HG03432 (cell line): ENCODE results near the gene IRGQ.
"Not testable (repeated sequence)": the region's sequence is repeated elsewhere in the genome, so short reads cannot be mapped to it uniquely, and the experiment has no call there.

Experiments
- ATAC-seq: cut with Tn5 transposase; IDR thresholded peaks from one replicate; pipeline ENCODE4 v1.9.1; 2021; ENCODE audit warnings: mild to moderate bottlenecking, moderate library complexity; ENCODE audit not compliant: unreplicated experiment

IRGQ gene

DNA sequence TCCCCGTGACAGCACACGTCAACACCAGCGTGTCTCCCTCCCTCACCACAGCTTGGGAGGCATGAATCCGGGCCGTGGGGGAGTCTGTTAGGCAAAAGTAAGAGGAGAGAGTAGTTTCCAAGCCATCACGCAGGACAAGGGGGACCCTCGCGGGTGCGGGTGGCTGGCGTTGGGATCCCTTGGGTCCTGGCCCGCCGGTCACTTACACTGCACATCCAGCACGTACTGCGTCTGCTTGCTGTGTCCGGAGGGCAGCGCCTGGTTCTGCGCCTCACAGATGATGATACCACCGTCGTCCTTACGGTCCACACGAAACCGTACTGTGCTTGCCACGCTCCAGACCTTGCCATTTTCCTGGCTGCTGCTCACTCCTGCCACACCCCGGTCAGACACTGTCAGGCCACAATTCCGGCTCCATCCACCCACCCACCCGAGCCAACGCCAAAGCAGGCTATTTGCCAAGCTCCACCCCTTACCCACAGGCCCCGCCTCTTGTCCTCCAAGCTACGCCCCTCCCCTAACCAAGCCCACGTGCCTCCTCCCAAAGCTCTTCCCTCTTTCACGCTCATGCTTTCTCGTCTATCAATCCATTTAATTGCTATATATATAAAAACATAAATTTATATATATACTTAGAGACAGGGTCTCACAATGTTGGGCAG lies 30.1 kb upstream of the IRGQ start:
- ATAC-seq, result no peak

DNA sequence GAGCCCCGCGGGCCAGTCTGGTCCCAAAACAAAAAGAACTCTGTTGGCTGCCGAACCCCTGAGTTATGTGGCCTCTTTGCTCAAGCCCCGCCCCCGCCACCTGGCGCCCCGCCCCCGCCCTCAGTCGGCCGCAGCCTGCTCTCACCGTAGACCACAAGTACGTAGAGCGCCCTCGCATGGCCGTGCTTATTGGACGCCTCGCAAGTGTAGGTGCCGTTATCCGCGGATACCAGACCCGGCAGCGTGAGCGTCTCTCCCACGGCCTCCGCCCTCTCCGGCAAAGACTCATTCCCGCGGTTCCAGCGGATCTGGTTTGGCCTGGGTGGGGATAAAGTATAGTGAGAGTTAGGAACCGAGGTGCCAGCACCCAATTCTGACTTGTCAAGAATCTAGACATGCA lies 29.0 kb upstream of the IRGQ start:
- no peak for ATAC-seq

DNA sequence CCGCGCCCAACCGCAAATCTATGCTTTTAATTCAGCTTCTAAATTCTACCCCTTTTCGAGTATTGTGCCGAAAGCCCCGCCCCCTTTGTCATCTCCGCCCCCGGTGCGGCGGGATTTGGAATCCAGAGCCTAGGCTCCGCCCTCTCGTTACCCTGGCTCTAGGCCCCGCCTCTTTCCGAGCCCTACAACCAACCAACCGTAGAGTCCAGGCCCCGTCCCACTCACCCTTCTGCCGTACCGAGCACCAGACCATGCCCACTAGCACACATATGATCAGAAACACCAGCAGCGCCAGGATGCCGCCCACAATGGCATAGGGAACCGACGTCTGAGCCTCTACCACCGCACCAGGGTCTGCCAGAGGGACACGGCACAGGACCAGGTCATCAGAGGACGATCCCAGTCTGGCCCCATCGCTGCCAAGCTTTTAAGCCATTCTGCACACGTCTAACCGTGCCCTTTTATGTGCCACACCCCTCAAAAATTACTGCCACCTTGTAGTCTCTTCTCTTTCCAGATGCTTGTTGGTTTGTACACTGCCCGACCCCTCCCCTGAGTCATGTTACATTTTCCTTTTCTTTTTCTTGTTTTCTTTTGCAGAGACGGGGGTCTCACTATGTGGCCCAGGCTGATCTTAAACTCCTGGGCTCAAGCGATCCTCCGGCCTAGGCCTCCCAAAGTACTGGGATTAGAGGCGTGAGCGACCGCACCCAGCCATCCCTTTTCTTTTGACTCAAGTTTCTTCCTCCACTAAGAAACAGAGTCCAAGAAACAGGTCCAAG lies 28.1 kb upstream of the IRGQ start:
- no peak for ATAC-seq

DNA sequence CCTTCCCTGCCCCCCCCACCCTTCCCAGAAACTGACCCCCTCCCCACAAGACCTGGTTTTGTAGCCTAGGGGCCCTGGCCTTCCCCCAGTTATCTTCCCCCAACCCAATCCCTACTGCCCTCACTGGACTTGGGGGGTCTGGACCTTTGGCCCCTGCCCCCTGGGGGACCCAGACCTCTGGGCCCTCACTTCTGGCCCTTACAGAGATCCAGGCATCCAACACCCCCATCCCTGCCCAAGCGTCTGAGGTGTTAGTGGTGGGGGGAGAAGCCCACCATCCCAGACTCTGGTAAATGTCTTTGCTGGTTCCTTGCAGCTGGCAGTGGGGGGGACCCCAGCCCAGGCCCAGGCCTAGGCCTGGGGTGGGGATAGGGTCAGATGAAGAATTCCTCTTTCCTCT lies 27.0 kb upstream of the IRGQ start:
- no peak for ATAC-seq

DNA sequence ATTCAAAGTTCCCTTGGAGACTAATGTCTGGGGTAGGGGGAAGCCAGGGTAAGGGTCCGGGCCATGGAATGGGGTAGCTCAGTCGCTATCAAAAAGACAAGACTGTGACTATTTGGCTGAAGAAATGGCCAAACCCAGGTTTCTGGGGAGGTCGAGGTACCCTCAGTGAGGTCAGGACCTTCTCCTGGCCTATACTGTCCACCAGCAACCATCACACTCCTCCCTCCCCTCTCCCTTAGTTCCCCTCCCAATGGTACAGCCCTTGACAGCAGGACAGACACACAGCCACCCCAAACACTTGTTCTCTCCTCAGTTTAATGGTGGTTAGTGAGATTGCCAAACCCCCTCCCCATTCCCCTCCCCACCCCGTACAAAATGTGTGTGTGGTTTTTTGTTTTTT lies 26.1 kb upstream of the IRGQ start:
- no peak for ATAC-seq

DNA sequence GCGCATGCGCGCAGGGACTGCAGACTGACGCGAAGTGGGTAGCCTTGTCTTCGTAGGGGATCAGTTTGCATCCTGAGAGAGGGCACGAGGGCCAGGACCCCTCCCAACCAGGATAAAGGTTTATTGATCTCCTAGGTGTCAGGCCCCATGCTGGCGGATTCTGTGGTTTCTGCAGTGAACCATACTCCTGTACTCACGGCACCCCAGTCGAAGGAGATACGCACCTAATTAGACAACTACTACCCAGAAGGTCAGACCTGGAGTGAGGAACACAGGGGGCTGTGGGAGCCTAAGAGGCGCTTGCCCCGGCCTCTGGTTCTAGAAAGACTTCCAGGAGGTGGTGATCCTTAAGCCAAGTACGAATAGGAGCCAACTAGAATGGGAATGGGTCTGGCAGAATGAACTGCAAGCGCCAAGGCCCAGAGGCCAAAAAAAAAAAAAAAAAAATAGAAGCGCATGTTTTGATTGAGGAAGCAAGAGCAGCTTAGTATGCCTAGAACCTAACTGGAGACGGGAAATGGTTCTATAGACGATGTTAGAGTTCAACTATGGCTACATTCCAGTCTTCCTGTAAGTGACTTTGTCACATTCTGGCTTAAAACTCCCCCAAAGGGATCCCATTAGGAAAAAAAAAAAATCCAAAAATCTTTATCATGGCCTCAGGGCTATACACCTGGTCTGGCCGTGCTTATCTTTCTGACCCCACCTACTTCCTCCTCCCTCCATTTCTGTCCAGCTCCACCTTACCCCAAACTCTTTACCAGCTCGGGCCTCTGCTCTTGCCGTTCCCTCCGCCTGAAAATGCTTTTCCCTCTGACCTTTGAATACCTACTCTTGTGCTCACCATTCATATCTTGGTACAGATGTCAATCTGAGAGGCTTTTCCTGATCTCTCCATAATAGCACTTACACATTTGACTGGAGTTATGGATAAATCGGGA lies 24.4 kb upstream of the IRGQ start:
- ATAC-seq, result no peak

DNA sequence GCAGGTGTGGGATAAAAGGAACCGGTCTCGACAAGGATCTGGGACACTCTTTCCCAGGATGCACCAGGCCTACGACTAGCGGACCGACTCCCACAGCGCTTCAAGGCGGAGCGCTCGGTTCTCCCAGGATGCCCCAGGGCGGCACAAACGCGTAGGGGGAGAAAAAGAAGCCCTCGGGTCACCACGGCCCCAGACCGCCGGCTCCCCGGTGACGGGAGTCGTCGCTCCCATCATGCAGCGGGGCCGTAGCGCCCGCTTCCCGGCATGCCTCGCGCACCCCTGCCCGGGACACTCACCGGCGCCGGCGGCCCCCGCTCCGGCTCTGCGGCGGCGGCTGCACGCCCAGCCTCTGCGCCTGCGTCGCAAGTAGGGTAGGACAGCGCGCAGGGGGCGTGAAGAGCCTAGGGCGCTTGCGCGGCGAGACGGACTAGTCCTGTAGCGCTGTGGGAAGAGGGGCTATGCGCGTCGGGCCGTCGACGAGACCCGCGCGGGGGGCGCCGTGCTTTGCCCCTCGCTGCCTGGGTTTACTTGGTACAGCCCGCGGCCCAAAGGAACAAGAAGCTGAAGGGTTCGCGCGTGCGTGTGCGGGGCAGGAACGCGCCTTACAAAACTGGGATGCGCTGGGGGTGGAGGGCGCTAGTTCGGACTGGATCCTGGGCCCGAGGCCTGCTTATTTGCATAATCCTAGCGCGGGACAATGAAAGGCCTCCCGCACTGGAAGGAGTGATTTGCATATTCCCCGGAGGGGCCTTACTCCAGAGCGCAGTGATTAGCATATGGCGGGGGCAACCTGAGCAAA lies 23.5 kb upstream of the IRGQ start, which contains the start of gene ZNF428:
ZNF428 (minus strand) TSS at position 368 of the 799 bp plus-strand sequence. CDS start 5,325 bp downstream, outside the sequence.
- ATAC-seq, result peak; percentile 85

DNA sequence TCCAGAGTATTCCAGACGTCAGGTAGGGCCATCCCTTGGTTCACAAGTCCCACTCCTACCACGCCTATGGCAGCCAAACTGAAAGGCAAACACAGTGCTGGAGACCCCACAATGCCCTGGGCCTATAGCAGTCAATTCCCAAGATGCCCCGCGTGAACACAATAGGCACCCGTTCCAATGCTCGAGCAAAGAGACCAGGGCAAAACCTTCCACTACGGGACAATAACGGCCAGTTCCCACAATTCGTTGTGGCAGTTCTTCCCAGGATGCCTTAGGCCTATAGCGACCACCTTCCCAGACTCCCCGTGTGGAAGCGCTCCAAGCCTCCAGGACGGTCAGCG lies 23.0 kb upstream of the IRGQ start:
- ATAC-seq, result peak; percentile 39

DNA sequence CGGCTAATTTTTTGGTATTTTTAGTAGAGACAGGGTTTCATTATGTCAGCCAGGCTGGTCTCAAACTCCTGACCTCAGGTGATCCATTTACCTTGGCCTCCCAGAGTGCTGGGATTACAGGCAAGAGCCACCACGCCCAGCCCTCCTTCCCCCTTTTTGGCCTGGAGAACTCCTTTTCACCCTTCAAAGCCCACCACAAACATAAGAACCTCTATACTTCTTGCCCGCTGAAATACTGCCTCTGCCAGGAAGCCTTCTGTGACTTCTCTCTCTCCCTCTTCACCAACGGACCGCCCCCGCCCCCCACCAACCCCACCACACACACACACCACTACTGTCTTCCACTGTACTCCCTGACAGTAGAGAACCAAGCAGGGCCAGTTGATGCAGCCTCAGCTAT lies 21.0 kb upstream of the IRGQ start:
- no peak for ATAC-seq

DNA sequence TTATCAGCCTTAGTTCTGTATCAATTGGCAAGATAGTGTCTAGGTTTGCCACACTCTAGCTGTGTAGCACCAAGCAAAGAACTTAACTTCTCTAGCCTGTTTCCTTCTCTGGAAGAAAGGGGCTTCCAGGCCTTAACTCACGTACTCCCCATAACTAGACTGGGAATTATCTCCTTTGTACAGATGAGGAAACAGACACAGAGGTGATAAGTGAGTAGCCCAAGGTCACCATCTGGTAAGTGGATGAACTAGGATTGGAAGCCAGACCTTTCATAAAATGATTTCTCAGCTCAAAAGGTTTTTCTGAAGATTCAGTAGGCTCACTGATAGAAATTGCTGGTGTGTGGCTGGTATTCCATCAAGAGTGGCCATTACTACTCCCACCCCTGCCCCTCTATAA lies 20.4 kb upstream of the IRGQ start:
- no peak for ATAC-seq

DNA sequence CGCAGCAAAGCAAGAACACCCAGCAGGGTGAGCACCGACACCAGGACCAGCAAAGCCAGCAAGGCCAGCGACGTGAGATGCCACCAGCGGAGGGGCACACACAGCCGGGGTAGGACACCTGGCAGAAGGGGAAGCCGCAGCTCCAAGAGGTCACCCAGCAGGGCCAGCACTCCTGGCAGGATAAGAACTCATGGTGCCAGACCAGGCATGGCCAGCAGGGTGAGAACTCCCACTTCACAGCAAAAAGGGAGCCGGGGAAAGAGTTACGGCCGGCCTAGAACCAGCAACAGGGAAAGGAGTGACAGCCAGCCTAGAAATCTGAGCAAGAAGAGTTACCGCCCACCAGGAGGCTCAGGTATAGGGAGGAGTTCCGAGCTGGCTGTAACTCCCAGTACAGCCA lies 16.4 kb upstream of the IRGQ start:
- ATAC-seq, result no peak

DNA sequence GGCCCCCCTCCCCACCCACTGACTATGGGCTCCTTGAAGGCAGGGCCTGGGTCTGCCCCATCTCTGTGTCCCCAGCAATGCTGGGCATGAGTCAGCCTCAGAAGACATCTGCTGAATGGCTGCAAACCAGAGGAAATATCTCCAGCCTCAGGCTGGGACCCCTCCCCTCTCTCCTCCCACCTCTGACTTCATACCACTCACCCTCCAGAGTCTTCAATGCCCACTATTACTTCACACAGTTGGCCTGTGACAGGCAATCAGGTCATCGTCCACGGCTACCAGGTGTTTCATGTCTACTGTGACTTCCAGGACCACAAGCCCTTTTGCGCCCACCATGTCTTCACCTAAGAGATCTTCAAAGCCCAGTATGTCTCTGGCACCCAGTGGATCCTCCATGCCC lies 15.9 kb upstream of the IRGQ start, which contains the start of gene SRRM5:
SRRM5 (plus strand) TSS at position 301 of the 400 bp plus-strand sequence; CDS start at position 335, 34 bp downstream.
- ATAC-seq, result no peak

DNA sequence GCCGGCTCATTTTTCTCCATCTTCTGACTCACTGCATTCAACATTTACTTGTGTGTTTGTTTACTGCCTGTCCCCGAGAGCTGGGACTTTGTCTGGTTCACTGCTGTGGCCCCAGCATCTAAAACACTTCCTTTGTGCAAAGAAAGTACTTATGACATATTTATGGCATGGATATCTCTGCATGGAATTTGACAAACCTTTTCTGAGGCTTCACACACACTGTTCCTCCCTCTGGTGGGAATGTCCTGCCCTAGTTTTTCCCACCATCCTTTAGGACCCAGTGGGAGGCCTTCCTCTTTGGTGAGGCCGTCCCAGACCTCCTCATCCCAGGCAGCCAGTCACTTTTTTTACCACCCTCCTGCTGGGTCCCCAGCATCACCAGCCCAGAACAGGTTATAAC lies 14.6 kb upstream of the IRGQ start:
- ATAC-seq, result no peak

DNA sequence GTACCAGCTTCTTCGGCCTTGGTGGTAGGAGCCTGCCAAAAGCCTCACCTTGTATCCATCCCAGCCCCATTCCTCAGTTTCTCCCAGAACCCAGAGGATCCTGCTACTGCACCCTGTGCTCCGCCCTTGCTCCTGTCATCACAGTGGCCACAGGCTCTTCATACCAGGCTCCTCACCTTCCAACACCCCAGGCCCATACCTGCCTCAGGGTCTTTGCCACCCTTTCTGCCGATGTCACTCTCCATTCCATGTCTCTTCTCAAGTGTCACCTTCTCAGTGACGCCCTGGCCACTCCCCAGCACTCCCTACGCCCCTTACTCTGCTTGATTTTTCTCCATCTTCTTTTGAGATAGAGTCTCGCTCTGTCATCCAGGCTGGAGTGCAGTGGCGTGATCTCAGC lies 13.9 kb upstream of the IRGQ start:
- no peak for ATAC-seq

DNA sequence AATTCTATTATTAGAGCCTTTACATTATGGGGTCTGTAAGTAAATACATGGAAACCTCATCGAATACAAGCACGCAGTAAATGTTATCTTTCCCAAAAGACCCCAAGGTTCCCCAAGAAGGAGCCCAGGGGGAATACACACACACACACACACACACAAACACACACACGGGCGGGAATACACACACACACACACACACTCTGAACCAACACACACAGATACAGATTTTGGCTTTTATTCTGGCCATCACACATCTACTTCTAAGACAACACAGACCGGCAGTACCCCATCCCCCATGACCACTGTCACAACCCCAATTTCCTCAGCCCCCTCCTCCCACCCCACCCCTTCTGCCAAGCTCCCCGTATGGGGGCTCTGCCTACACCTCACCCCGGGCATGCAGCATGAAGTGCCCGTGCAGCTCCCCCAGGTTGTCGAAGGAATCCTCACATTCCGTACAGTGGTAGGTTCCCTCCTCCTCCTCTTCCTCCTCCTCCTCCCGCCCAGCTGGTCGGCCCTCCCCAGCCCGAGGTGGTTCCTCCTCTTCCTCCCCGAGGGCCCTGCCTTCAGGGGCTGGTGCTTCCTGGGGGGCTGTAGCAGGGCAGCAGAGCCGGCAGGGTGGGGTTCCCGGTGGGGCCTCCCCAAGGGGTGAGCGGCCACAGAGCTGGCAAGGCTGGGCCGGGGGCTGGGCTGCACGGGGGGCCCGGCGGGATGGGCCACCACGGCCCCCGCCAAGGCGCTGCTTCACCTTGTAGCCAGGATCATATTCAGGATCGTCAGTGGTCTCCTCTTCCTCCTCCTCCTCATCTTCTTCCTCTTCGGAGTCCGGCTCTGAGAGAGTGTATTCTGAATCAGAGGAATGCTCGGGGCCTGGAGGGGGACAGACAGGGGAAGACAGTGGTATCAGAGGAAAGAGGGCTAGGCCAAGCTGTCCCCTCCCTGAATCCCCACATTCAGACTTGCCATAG lies 11.6 kb upstream of the IRGQ start:
- ATAC-seq, result no peak

DNA sequence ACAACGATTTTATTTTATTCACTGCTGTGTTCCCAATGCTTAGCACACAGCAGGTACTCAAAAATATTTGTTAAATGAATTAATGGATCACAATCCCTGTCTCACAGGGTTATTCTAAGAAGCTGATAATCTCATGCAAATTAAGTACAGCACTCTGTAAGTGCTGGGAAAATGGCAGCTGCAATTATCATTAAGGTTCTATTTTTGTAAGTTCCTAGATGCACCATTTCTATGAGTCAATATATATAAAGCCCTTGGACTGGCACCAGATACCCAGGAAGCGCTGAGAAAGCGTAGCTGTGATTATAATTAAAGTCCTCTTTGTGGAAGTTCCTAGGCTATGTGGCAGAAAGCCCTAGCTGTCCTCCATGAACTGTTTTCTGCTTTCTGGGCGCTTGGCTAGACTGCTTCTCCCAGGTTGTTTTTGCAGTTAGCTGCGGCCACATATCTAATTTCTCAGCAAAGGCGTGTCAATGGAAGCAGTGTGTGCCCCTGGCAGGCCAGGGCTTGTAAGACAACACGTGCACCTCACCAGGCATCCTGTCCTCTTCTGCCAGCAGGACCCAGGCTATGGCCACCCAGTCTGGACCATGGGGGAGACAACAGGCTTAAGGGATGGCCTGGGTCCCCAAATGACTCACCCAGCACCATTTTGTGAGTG lies 10.8 kb upstream of the IRGQ start:
- ATAC-seq, result no peak

DNA sequence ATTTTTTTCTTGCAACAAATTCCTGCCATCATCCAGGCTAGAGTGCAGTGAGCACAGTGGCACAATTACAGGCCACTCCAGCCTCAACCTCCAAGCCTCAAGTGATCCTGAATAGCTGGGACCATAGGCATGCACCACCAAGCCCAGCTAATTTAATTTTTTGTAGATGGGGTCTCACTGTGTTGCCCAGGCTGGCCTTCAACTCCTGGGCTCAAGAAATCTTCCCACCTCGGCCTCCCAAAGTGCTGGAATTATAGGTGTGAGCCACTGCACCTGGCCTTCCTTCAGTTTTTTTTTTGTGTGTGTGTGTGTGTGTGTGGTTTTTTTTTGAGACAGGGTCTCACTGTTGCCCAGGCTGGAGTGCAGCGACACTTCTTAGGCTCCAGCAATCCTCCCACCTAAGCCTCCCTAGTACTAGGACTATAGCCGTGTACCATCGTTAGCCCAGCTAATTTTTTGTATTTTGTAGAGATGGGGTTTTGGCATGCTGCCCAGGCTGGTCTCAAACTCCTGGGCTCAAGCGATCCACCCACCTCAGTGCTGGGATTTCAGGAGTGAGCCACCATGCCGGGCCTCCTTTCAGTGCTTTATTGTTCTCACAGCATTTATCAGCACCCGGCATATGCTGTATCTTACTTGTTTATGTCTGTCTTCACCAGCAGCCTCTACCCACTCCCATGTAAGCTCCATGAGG lies 10.1 kb upstream of the IRGQ start:
- ATAC-seq, result no peak

DNA sequence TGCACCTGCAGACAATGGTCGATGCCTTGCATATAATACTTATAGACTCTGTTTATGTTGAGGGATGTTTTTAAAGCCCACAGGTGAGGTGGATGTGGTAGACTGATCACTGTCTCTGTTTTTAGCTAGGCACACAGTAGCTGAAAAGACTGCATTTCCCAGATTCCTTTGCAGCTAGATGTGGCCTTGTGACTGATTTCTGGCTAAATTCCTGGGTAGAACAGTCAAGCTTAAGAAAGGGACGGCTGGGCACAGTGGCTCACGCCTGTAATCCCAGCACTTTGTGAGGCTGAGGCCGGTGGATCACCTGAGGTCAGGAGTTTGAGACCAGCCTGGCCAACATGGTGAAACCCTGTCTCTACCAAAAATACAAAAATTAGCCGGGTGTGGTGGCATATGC lies 4.4 kb upstream of the IRGQ start:
- not testable (repeated sequence) for ATAC-seq
